GM18873 (cell line): Measurements from ENCODE around the gene SIGLEC8.
"Not testable (repeated sequence)": the region's sequence is repeated elsewhere in the genome, so short reads cannot be mapped to it uniquely, and the experiment has no call there.

Source experiments
- ATAC-seq: cut with Tn5 transposase; IDR thresholded peaks from one replicate; pipeline ENCODE4 v1.9.1; 2021; ENCODE audit warnings: mild to moderate bottlenecking, moderate library complexity, moderate number of reproducible peaks; ENCODE audit not compliant: unreplicated experiment, low FRiP score

Gene SIGLEC8

DNA sequence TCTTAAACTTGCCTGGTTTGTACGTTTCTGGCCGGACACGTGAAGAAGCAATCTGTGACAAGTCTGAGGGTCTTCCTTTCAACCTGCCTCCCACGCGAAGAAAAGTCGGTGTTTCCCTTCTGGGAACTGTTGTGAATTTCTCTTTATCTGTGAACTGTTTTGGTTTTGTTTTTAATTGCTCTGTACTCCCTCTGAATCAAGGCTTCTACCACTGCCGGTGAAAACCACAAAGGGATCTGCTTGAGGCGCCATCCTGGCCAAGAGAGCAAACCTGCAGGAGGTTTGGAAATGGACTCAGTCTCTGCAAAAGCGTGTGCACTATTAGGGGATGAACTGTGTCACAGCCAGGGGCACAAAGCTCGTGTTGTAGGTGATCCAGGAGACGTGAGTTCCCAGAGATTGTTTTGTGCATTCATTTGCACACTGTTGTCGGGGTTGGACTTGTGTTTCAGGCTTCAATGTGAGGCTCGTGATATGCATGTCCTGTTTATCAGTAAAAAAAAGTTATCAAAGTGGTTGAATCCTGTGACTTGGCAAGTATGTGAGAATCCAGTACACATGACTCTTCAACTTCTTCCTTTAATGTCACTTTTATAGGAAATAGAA is 9.7 kb downstream of the SIGLEC8 start:
- no peak for ATAC-seq

DNA sequence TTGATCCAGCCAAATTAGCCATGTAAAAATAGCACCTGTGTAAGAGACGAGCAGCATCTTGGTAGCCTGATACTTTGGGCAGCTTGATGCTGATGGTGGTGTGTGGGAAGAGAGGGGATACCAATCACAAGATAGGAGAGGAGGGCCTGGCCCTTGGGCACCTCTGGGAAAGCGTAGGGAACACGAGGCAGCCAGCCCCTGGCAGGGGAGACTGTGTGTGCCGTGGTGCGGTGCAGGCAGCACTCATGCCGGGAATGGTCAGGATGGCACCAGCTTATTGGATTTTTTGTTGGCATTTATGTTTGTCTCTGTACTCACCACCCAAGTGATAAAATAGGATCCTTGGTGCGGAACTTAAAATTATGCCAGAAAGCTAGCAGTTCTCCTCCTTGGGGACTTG is 10.2 kb downstream of the SIGLEC8 start:
- no peak for ATAC-seq

DNA sequence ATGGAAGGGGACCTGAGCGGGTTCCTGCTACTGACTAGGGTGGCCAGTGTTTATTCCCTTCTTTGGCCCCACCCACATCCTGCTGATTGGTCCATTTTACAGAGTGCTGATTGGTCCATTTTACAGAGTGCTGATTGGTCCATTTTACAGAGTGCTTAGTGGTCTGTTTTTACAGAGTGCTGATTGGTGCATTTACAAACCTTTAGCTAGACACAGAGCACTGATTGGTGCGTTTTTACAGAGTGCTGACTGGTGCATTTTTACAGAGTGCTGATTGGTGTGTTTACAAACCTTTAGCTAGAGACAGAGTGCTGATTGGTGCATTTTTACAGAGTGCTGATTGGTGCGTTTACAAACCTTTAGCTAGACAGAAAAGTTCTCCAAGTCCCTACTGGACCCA is 10.7 kb downstream of the SIGLEC8 start:
- ATAC-seq = not testable (repeated sequence)

DNA sequence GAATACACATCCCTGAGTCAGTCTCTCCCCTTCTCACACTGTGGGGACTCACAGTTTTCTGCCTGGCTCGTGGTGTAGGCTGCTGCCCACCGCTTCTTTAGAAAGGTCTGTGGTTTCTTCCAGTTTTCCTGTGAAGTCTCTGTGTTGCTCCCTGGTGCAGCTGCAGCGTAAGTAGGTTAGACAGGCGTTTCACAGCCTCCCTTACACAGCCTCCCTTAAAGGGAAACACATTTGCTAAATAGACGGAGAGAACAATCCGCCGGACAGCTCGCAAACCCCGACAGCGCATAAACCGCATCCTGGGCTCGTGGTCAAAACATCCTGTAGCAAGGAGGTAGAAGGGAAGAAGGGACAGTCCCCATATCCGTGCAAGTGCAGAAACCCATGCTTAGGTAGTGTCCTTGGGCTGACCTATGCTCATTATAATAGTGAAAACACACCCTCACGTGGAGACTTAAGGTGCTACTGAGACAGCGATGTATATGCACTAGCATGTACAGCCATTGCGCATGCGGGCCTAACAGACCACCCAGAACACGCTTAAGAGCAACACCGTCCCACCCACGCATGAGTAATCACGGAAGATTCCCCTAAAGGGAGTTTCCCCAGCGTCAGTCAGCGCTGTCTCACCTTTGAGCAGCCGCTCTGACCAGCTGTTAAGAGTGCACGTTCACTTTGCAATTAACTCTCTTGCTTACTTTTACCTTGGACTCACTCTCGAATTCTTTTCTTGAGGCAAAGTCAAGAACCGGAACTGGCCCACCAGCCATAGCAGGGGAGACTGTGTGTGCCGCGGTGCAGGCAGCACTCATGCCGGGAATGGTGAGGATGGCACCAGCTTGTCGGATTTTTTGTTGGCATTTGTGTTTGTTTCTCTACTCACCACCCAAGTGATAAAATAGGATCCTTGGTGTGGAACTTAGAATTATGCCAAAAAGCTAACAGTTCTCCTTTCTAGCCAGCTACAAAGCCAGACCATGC is 16.6 kb downstream of the SIGLEC8 start:
- peak; percentile 88 for ATAC-seq

DNA sequence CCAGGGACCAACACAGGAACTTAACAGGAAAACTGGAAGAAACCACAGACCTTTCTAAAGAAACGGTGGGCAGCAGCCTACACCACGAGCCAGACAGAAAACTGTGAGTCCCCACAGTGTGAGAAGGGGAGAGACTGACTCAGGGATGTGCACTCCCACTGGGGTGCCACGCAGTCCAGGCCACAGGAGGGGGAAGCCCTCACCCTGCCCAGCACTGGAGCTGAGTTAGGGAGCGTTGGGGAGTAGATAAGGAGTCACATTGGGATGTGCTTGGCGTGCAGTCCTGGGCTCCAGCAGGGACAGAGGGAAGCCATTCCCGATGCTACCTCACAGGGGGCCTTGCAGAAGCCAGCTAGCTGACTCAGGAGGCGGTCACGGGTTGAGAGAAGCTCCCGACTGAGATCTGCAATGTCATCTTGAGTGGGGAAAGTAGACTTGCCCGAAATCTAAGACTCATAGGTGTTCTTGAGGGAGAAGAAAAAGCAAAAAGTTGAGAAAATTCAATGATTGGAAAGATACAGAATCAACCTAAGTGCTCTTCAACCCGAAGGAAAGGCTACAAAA is 17.3 kb downstream of the SIGLEC8 start:
- ATAC-seq = no peak

DNA sequence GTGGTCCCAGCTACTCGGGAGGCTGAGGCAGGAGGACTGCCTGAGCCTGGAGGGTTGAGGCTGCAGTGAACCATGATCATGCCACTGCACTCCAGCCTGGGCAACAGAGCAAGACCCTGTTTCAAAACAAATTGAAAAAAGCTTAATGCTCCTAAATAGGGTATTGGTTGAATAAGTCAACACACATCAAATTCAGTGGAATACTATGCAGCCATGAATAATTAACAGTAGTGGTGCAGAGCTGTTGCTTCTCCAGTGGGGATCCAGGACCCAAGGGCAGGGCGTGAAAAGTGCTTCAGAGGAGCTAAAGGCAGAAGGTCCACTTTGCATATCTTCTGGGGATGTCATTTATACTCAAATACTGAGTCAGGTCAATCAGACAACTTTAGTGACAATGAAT is 18.2 kb downstream of the SIGLEC8 start:
- no peak for ATAC-seq

DNA sequence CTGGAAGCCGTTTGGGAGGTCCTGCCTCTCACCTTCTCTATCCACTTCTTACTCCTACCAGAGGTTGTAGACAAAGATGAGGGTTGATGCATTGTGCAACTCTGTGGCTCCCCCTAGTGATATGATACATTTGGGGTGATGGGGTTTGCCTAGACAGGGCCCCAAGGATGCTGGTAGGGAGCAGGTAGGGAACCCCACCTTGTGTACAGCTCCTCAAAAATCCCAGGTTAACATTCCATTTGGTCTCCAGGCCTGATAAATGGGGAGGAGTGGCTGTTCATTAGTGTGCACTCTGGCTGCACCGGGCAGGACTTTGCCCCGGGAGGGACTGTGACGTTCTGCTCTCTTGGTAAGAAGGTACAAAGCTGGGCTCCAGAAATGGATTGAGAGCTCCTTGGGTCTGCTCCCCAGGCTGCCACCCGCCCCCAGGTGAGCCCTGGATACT is 19.2 kb downstream of the SIGLEC8 start:
- ATAC-seq = no peak

DNA sequence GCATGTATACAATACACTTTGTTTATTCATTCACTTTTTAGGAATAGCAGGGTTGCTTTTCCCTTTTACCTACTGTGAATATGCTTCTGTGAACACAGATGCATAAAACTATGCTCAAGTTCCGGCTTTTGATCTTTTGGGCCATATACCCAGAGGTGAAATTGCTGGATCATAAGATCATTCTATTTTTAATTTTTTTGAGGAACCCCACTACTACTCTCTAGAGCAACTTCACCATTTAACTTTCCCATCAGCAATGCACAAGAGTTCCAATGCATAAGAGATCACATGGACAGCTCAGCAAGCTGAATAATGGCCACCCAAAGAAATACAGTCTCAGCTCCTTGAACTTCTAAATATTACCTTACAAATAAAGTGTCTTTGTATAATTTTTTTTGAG is 23.8 kb downstream of the SIGLEC8 start:
- no peak for ATAC-seq

DNA sequence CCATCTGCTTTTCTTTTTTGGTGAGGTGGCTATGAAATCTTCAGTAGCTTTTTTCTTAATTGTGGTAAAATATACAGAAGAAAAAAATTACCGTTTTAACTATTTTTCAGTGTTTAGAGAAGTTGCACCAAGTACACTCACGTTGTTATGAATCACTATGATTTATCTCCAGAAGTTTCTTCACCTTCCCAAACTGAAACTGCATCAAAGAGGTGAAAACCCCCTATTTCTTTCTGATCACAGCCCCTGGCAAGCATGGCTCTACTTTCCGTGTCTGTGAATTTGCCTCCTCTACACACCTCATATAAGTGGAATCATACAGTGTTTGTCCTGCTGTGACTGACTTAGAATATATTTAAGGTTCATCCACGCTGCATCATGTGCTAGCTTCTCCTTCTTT is 25.2 kb downstream of the SIGLEC8 start:
- no peak for ATAC-seq

DNA sequence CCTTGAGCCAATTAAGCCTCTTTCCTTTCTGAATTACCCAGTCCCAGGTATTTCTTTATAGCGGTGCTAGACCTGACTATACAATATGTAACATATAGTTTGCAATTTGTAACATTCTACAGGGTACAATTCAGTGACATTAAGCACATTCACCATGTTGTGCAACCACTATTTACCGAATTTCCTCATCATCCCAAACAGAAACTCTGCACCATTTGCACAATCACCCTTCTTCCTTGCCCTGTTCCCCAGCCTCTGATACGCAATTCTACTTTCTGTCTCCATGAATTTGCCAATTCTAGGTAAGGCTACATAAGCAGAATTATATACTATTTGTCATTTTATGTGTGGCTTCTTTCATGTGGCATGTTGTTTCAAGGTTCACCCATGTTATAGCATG is 27.1 kb downstream of the SIGLEC8 start:
- no peak for ATAC-seq

DNA sequence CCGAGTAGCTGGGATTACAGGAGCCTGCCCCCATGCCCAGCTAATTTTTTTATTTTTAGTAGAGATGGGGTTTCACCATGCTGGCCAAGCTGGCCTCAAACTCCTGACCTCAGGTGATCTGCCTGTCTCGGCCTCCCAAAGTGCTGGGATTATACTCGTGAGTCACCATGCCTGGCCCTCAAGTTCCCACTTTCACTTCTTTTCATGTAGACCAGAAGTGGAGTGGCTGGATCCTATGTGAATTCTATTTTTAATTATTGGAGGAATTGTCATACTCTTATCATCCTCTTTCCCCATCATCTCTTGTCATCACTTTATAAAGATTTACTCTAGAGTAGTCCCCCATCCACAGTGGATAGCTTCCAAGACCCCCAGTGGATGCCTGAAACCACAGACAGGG is 28.0 kb downstream of the SIGLEC8 start:
- ATAC-seq = no peak

DNA sequence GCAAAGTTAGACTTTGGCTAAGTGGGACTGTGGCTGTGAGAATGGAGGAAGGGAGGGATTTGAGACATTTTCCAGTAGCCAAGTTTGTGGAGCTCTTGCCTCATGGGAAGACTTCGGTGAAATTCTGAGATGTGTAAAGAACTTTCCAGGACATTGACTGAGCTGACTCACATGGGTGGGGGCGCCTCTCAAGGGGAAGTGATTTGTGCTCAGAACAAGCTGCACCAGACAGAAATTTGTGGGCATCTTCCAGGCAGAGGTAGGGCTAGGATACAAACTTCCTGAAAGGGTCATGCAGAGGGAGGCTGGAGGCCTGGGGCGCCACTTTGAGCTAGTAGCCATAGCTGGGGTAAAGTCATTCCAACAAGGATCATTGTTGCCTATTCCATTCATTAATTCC is 31.1 kb downstream of the SIGLEC8 start:
- no peak for ATAC-seq

DNA sequence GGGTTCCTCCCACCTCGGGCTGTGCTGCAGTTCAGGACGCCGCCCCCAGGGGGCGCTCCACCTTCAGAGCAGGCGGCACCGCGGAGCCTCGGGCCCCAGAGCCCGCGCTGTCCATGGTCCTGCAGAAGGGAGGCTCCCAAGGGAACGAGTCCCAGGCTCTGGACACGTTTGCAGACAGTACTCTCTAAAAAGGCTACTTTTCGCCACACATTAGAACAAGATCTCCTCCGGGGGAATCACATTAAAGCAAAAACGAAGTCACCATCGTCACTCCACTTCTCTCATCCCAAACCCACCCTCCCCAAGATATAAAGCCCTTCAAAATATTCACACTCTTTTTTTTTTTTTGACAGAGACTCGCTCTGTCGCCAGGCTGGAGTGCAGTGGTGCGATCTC is 36.2 kb downstream of the SIGLEC8 start:
- ATAC-seq = no peak

DNA sequence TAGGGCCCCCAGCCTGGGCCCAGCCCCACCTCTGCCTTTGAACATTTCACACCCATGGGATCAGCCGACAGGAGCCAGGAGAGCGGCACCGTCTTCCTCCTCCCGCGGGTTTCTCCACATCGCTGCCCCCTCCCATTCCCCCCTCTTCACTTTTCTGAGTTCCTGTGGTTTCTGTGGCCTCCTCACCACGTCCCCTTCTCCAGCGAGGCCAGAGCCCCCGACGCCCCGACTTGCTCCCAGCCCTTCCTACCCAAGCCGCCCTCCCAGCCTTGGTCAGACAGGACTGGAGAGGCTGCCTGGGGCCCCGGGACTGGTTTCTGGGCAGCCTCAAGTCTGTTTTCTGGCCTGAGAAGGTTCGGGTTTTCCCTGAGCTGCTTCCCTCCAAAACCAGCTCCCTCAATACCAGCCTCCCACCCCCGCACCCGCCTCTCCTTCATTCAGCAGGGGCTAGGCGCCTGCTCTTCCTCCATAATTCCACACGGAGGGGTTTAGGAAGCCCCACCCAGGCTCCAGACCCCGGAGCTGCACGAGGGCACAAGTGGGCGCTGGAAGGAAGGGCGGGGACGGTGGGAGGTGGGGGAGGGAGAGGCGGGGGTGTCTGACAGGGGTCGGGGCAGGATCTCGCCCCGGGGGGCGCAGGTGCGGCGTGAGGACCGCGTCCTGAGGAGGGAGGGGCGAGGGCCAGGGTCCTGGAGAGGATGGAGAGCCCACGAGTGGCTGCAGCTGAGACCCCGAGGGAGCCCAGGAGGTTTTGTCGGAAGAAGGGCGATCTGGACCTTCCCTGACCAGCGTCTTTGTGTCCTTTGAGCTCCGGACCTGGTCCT is 36.8 kb downstream of the SIGLEC8 start:
- no peak for ATAC-seq

DNA sequence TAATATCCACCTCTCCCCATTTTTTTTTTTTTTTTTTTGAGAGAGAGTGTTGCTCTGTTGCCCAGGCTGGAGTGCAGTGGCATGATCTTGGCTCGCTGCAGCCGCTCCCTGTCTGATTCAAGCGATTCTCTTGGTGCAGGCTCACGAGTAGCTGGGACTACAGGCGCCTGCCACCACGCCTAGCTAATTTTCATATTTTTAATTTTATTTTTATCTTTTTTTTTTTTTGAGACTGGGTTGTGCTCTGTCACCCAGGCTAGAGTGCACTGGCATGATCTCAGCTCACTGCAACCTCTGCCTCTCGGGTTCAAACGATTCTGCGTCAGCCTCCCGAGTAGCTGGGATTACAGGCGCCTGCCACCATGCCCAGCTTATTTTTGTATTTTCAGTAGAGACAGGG is 37.7 kb downstream of the SIGLEC8 start:
- not testable (repeated sequence) for ATAC-seq

DNA sequence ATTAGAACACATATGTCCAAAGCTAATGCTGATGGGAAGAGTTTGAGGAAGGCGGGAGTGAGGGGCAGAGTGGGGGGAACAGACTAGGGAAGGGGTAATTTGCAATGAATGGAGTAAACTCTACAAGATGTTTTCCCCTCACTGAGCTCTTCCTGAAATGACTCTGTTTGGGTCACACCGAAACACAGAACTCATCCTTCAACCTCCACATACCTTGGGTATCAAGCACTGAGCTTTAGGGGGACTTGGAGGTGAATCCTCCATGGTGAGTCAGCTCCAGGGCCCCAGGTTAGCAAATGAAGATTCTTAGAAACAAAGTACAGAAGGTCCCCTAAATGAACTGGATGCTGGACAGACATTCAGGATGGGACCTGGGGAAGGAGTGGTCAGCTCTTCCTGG is 39.5 kb downstream of the SIGLEC8 start:
- no peak for ATAC-seq

DNA sequence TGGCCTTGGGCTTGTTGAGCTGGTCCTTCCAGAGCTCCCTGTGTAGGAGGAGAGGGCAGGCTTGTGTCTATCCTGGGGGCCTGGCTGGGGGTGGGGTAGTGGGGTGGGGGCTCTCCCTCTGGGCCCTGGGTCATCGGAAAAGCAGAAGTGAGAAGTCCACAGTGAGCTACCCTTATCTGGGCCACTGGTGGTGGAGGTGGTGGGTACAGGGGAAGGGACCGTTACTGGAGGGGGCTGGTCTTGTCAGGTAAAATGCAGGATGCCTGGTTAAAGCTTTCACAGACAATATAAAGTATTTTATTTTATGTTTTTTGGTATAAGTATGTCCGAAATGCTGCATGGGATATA is 40.5 kb downstream of the SIGLEC8 start:
- ATAC-seq = no peak

DNA sequence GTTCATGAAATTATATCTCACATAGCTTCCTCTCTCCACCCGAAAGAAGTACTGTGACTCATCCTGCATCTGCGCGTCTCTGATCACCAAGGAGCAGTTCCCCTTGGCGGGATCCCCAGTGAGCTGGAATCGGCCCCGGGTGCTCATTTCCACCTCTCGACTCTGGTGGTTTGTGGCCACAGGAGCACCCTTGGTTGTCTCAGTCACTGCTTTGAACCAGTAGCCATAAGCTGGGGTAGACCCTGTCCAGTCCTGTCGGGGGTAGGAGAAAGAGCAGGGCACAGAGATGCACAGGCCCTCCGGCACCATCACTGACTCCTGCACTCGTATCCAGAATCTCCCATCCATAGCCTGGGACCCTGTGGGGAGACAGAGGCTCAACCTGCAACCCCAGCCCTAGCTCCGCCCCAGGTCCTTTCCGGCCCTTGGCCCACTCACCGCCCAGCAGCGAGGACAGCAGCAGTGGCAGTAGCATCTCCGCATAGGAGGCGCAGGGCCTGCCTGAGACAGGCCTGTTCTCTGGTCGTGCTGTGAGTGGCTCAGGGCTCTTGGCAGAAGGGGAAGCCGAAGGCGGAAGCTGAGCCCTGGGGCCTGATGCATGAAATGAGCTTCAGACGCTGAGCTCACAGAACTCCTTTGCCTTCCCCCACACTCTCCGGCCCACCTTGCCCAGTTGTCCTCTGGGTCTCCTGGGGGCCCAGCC is 41.0 kb downstream of the SIGLEC8 start, which contains the start of gene SIGLEC10:
Gene SIGLEC10 (minus strand): TSS at position 536 of the 703 bp plus-strand sequence. CDS start 61 bp downstream, at position 475.
- ATAC-seq = no peak

DNA sequence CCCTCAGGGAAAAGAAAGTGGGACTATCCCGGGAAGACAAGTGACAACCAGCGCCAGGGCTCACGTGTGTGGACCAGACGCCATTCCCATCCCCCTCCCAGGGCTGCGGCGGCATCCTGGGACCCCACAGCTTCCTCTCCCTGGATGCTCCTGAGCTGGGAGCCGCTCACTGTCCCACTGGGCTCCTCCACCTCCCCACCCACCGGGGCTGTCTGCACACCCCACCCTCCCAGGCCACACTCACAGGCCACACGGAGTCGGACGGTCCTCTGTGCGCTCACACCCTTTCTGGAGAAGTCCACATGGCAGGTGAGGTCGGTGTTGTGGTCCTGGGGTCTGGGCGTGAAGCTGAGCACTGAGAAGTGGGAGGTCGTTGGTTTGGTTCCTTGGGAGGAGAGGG is 41.8 kb downstream of the SIGLEC8 start:
- ATAC-seq = not testable (repeated sequence)

DNA sequence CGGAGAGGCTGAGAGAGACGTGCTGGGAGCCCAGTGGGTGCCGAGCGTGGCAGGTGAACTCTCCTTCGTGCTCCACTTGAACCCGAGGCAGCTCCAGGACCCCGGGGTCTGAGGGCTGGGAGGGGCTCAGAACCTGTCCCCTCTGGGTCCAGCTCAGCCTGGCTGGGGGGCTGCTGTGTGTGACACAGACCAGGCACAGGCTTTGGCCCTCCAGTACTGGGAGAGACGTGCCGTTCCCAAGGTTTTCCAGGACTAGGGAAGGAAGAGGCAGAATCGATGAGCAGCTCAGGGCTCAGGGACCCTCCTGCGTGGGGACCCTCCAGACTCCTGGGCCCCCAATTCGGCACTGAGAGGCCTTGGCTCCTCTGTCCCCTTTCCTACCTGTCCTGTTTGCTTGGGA is 43.1 kb downstream of the SIGLEC8 start:
- ATAC-seq = no peak
